Measurements from ENCODE around the gene CASP10. TPM values are rescaled to one million over a fixed set of nuclear protein-coding genes. Genes with fewer than 3 reads are reported as not detected.

The CASP10 gene
- total and polyA plus RNA-seq, 2 of the 8 experiments (the other 6 are each of a cell fraction or from before 2014, with no cell fraction given) = 2.3 to 4.0 TPM

GRCh38 chr2:201156640-201157039 is 26.3 kb upstream of the CASP10 start:
- Histone ChIP-seq H2AK5ac (ENCODE audit: low read depth, low read length) (no peak overlapping the region), H3K4me3 (ENCODE audit: extremely low read depth in 1 of 4, insufficient read depth in 2 of 4, low read depth in 3 of 4, low read length in 4 of 4) (no peak overlapping the region), H2BK5ac (ENCODE audit: low read depth, low read length) (no peak overlapping the region), H3K18ac (ENCODE audit: extremely low read depth, low read length) (no peak overlapping the region), H3K23ac (ENCODE audit: insufficient read length) (no peak overlapping the region), H2BK15ac (ENCODE audit: low read length) (no peak overlapping the region), H3K9me3 (ENCODE audit: insufficient read depth in 2 of 2, low read depth in 1 of 2, low read length in 1 of 2) (no peaks in the 10 kb centered on the region), H3K4me2 (ENCODE audit: insufficient read depth in 1 of 2, low read depth in 2 of 2, low read length in 2 of 2) (no peak overlapping the region), H3K9ac (replicated peaks in 1 of 4; ENCODE audit: extremely low read depth in 1 of 4, low read depth in 3 of 4, low read length in 3 of 4) (no peak overlapping the region), H3K36me3 (ENCODE audit: control insufficient read depth in 2 of 4, insufficient read depth in 4 of 4, low read length in 3 of 4) (no peaks in the 10 kb centered on the region), H3K56ac (replicated peaks; ENCODE audit: insufficient read length, low read depth, low read length) (no peak overlapping the region), H4K8ac (ENCODE audit: extremely low read depth, insufficient read depth, low read length) (no peak overlapping the region), H2AFZ (ENCODE audit: low read length) (no peak overlapping the region), H2BK12ac (ENCODE audit: low read depth, low read length) (no peak overlapping the region), H3K27ac (ENCODE audit: low read depth, low read length) (no peak overlapping the region), H3K79me2 (ENCODE audit: control insufficient read depth in 1 of 2, insufficient read depth in 2 of 2, low read length in 2 of 2) (no peaks in the 10 kb centered on the region), H3K4me1 (replicated peaks in 1 of 4; ENCODE audit: control insufficient read depth in 3 of 4, insufficient read depth in 4 of 4, low read length in 3 of 4) (peaks cover 0 to 6% (median 3%) of the 10 kb centered on the region in 4 experiments; a peak in 1 of 7 replicates), H3K14ac (ENCODE audit: insufficient read length) (no peak overlapping the region), H3K79me1 (ENCODE audit: low read depth, low read length) (no peaks in the 10 kb centered on the region), H3K27me3 (replicated peaks in 1 of 4; ENCODE audit: control insufficient read depth in 3 of 4, extremely low read depth in 1 of 4, insufficient read depth in 3 of 4, low read length in 3 of 4) (no peaks in the 10 kb centered on the region), H4K91ac (replicated peaks; ENCODE audit: insufficient read length, low read length) (no peak overlapping the region), H3K23me2 (ENCODE audit: low read depth, low read length) (no peaks in the 10 kb centered on the region), H4K20me1 (replicated peaks in 1 of 2; ENCODE audit: control insufficient read depth in 1 of 2, insufficient read depth in 2 of 2, low read length in 2 of 2) (no peaks in the 10 kb centered on the region), H2BK20ac (ENCODE audit: low read length) (no peak overlapping the region), H2BK120ac (replicated peaks; ENCODE audit: low read depth, low read length) (no peak overlapping the region), H3K4ac (replicated peaks; ENCODE audit: insufficient read length, low read depth, low read length) (no peak overlapping the region), H4K5ac (ENCODE audit: insufficient read length, low read depth, low read length) (no peak overlapping the region)
- TF ChIP-seq TEAD4 (IDR thresholded peaks at IDR 0.05; ENCODE audit: low read depth, low read length) (no peak), SP1 (IDR thresholded peaks at IDR 0.05; ENCODE audit: low read depth, low read length) (no peak), SUZ12 (IDR thresholded peaks at IDR 0.05; ENCODE audit: low read length) (no peak), CTBP2 (IDR thresholded peaks at IDR 0.05; ENCODE audit: borderline replicate concordance, insufficient read depth, insufficient read length, low read length) (no peak), FOSL1 (IDR thresholded peaks at IDR 0.05; ENCODE audit: insufficient read depth, low read depth, low read length) (no peak), POLR2A (IDR thresholded peaks at IDR 0.05; ENCODE audit: control extremely low read depth in 1 of 2, low read depth in 2 of 2, low read length in 2 of 2) (no peak), BACH1 (IDR thresholded peaks at IDR 0.05; ENCODE audit: low read length) (no peak), KDM1A (IDR thresholded peaks at IDR 0.05; ENCODE audit: borderline replicate concordance, low read length) (no peak), NRF1 (IDR thresholded peaks at IDR 0.05; ENCODE audit: low read depth, low read length) (no peak), SAP30 (IDR thresholded peaks at IDR 0.05; ENCODE audit: insufficient read depth, insufficient replicate concordance, low read length) (no peak), RNF2 (IDR thresholded peaks at IDR 0.05; ENCODE audit: borderline replicate concordance, low read depth, low read length, missing control alignments, poor library complexity, severe bottlenecking) (no peak), SRF (IDR thresholded peaks at IDR 0.05; ENCODE audit: low read depth, low read length) (no peak)
- ChIA-PET POLR2A (ENCODE audit: partially characterized antibody) (no interaction called here), CTCF (ENCODE audit: partially characterized antibody) (interaction anchor here (1.7 to 4.1 kb wide), 4 partner anchors 12 to 251 kb away, joined by 7 to 61 read pairs (median 16); no protein-coding TSS in a partner anchor)
- DNase-seq (ENCODE audit: low read depth in 1 of 2, low spot score in 2 of 2) (no peak), FAIRE-seq (no peak)
- WGBS, 2 experiments (ENCODE audit: extremely low coverage in 1 of 2, insufficient coverage in 1 of 2, insufficient read length in 1 of 2, insufficient replicate concordance in 2 of 2, low coverage in 1 of 2, low lambda C conversion rate in 2 of 2, missing lambda C conversion rate in 1 of 2) = 58% methylated on average over 1 of the region's 1 CpG; no CpG with 5 or more reads in 1 of the 2 experiments

All from H1 (cell line).